Pons (tissue), 1 donor: ENCODE measurements around the gene KLC1.
"Not testable (repeated sequence)": the region's sequence is repeated elsewhere in the genome, so short reads cannot be mapped to it uniquely, and the experiment has no call there.

Experiments
- DNase-seq: peaks from one replicate; pipeline ENCODE4 v3.0.0-alpha.2; 2016; ENCODE audit warnings: low spot score

The KLC1 gene

DNA sequence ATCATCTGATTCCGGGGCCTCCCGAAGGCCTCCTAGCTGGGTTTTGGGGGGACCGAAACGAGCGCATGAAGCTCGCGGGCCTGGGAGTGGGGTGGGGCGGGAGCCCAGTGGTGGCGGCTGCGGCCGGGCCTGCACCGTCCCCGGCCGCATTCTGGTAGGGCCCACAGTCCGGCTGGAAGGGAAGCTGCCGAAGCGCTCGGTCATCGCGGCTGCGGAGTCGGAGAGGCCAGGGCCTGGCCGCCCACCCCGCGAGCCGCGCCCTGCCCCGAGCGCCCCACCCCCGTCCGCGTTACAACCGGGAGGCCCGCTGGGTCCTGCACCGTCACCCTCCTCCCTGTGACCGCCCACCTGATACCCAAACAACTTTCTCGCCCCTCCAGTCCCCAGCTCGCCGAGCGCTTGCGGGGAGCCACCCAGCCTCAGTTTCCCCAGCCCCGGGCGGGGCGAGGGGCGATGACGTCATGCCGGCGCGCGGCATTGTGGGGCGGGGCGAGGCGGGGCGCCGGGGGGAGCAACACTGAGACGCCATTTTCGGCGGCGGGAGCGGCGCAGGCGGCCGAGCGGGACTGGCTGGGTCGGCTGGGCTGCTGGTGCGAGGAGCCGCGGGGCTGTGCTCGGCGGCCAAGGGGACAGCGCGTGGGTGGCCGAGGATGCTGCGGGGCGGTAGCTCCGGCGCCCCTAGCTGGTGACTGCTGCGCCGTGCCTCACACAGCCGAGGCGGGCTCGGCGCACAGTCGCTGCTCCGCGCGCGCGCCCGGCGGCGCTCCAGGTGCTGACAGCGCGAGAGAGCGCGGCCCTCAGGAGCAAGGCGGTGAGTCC lies at the start of gene KLC1:
TSS of gene KLC1 (plus strand) at position 528 of the 819 bp plus-strand sequence. CDS start 25,354 bp downstream, outside the sequence.
- DNase-seq: peak; percentile 59

DNA sequence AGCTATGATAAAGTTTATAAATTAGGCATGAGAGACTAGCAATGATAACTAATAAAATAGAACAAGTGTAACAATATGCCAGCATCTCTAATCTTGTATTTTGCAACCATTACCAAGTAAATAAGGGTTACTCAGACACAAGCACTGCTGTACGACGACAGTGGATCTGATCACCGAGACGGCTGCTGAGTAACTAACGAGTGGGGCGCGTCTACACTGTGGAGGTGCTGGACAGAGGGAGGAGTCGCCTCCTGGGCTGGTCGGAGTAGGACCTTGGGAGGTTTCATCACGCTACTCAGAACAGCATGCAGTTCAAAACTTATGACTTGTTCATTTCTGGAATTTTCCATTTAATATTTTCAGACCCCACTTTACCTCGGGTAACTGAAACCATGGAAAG lies 47.8 kb upstream of the KLC1 start:
- no peak for DNase-seq

DNA sequence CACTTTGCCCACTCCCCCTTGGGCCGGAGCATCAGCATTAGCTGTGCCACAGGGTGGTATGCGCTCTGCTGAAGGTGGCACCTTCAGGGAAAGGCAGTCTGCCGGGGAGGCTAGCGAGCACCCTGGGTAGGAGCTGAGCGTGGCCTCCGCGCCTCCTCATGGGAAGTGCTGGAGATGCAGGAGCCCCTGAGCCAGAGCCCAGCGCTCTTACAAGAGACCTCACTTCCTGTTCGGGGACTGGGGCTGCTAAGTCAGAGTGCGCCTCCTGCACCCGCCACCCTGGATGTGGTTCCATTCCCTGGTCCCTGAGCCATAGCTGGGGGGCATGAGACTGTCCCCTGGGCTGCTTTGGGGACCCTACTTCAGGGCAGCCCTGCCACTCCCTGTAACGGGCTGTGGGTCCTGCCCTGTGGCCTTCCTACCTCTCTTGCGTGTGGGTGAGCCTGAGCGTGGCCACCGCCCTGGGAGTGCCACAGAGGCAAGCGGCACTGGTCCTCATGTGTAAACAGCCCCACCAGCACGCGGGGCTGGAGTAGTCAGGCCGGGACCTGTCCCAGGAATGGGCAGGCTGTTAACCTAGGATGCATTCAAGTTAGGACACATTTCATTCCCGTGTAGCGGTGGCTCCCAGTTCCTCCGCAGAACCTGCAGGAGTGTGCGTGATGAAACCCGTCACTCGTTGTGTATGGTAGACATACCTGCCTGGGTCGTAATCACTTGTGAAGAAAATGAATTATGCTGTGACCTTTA lies 46.9 kb upstream of the KLC1 start:
- DNase-seq: no peak

DNA sequence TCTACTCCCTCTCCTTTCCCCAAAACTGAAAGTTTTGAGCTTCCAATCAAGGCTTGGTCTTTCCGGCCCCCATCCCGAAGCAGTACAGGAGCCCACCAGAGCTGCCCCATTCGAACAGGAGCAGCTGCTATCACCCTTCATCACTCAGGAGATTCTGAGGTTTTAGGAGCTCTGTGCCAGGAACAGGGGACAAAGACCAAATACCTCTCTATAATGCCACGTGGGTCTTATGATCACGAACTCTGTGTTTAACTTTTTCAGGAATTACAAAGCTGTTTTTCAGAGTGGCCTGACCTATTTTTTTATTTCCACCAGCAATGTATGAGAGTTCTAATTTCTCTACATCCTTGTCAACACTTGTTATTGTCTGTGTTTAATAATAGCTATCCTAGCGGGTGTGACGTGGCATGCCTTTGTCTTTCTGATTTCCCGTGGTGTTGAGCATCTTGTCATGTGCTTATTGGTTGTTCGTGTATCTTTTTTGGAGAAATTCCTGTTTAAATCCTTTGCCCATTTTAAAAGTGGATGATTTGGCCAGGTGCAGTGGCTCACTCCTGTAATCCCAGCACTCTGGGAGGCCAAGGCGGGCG lies 44.6 kb upstream of the KLC1 start:
- DNase-seq: no peak

DNA sequence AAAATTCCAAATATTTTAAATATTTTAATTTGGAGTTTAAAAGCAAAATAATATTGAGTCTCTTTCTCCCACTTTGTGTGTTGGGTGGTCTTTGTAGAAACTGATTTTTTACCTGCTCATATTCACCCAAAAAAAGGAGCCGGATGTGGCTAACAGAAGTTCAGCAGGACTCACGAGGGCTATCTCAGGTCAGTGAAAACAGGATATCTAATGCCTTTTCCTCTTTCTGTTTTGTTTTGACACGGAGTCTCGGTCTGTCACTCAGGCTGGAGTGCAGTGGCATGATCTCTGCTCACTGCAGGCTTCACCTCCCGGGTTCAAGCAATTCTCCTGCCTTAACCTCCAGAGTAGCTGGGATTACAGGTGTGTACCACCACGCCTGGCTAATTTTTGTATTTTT lies 35.4 kb upstream of the KLC1 start:
- peak; percentile 69 for DNase-seq

DNA sequence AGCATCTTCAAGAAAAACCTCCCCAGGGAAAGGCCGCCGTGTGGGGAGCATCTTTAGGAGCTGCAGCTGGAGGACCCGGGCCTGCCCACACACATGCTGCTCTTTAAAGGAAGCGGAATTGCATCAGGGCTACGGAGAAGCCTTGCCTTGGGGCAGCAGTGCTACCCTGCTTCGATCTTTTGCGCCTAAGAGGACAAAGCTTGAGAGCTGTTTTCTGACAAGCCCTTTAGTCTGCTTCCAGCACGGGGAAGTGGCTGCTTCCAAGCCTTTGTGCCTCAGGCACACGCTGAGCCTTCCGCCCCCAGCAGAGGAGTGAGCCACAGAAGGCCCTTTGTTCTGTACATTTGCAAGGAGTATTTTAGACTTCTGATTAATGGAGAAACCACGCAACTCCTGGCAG lies 34.7 kb upstream of the KLC1 start:
- DNase-seq: peak; percentile 93

DNA sequence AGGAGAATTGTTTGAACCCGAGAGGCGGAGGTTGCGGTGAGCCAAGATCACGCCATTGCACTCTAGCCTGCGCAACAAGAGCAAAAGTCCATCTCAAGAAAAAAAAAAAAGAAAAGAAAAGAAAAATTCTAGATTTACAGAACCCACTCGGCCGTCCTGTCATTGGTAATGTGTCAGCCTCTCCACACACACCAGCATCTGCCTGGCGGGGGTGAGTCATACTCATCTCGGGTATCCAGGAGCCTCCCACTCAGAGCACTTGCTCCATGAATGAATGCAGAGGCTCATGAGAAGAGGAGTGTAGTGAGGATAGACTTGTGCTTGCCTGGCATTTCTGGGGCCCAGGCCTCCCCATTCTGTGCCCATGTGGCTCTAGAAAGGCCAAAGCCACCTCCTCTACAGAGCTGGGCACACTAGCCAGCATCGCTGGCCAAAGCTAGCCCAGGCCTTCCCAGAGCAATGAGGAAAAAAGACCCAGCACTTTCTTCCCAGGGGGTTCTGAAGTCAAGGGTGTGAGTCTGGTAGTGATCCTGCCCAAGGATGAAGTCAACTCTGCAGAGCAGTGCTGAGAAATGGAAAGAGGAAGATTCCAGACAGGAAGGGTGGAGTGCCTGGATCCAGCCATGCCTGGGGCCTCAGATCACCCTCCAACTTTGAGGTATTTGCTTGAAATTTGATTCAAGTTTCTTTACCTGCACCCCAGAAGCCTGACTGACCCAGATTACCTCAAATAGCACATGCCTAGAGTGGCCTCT lies 31.2 kb upstream of the KLC1 start:
- DNase-seq: no peak

DNA sequence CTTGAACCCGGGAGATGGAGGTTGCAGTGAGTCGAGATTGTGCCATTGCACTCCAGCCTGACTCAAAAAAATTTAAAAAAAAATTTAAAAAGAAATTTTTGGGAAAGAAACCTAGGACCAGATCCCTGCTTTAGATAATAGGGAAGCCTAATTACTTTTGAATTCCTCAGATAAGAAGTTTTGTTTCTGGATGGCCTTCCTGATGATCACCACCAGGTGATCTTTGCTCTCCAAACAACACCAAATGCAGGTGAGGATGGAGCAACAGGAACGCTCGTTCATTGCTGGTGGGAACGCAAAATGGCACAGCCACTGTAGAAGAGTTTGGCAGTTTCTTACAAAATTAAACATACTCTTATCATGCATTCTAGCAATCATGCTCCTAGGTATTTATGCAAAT lies 28.5 kb upstream of the KLC1 start:
- no peak for DNase-seq

DNA sequence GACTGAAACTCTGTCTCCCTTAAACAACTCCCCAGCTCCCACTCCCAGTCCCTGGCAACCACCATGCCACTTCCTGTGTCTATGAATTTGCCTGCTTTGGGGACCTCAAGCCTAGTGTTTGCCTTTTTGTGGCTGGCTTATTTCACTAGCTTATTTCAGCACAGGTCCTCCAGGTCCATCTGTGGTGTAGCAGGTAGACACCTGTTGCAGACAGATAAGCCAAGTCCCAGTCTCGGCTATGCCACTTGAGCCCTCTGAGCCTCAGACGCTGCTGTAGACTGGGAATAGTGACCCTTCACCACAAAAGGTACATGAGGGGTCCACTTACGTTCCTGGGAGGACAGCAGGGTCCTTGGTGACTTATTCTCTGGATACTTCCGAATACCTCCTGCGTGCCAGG lies 24.4 kb upstream of the KLC1 start:
- no peak for DNase-seq

DNA sequence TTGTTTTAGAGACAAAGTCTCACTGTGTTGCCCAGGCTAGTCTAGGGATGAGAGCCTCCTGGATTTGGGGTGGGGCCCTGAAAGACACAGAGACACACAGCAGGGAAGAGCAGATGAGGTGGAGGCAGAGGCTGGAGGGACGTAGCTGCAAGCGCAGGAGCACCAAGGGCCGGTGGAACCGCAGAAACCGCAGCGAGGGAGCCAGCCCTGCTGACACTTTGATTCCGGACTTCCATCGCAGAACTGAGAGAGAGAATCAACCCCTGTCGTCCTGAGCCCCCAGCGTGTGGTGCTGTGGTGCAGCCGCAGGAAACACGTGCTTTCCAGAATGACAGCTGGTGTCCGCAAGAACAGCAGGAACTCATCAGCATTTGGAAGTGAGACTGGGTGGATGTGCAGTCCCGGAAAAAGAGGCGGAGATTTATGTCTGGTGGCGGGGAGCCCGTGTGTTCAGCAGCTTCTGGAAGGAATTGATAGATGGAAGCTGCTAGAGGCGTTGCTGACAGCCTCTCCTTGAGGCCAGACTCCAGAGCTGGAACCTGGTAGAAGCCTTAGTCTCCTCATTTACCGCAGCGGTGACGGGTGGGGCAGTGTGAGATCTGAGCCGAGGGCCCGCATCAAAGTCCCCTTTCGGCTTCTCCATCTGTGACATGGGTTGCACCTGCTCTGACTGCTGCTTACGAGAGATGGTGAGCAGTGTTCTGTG lies 21.9 kb upstream of the KLC1 start:
- peak; percentile 89 for DNase-seq

DNA sequence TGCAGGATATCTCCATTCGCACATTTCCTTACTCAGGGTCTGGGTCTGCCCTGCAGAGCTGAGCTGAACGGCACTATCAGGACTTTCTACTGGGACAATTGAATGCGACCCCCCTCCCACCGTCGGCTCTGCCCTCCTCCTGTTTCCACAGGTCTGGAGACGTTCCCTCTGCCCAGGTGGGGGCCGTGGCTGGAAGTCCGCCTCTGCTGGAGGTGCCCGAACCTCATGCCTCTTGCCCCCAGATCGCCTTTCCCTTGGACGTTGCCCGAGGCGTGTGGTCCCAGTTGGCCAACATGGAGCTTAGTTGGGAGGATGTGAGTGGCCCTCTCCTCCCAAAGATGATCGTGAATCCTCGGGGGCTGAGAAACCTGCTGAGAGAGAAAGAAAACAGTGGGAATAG lies 21.2 kb upstream of the KLC1 start:
- no peak for DNase-seq

DNA sequence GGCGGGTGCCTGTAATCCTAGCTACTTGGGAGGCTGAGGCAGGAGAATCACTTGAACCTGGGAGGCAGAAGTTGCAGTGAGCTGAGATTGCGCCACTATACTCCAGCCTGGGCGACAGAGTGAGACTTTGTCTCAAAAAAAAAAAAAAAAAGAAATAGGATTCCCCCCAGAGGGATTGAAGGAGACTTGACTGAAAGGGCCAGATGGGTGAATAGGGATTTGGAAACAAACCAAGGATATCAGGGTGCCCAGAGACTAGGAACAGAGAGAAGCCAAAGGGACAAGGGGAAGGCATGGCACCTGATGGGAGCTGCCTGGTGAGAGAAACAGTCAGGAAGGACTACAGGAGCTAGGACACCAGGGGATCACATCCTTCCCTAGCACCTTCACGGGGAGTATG lies 19.9 kb upstream of the KLC1 start:
- not testable (repeated sequence) for DNase-seq

DNA sequence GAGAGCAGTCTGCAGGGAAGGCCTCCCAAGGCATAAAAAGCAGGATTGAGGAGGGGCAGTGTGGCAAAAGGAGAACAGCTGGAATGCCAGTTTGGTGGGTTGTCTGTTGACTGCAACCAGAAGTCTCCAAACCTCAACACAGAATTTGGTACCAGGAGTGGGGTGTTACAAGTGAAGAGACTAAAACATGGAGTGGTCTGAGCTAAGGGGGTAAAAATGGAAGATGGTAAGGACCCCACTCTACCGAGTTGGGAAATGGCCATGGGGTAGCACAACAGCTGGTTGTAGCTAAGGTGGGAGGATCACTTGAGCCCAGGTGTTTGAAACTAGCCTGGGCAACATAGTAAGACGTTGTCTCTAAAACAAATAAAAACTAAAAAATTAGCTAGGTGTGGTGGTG lies 17.8 kb upstream of the KLC1 start:
- no peak for DNase-seq

DNA sequence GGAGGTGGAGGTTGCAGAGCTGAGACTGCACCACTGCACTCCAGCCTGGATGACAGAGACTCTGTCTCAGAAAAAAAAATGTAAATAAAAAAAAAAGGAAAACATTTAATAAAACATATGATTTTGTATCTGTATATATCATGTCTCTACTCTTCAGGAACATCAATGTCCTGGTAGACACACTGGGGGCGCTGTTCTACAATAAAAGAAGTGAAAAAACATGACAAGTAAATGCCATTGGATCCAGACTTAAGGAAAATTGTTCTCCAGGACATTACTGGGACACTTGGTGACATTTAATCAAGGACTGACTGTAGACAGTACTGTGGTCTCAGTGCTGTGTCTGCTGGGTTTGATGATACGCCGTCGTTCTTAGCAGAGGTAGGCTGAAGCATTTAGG lies 15.5 kb upstream of the KLC1 start:
- DNase-seq: no peak

DNA sequence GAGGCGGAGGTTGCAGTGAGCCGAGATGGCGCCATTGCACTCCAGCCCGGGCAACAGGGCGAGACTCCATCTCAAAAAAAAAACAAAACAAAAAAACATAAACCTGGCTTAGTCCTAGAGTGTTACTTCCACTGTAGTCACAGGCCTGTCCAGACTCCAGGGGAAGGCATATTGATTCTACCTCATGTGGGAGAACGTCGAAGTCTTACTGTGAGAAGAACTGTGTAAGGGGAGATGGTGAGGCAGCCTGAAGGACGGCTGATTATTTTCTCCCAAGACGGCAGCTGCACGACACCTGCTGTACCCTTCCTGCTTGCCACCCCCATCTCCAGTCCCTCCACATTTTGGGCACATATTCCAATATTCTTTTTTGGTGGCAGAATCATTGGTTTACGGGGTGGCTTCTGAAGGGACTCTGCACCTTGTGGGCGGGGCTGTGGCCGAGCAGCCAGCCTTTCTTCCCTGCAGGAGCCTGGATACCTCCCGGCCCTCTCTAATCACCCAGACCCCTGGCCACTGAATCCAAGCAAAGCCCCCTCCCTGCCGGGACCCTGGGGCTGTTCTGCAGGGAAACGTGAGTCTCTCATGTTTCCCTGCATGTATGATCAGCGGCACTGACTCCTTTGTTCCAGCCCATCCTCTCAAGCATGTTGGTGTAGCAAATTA lies 12.2 kb upstream of the KLC1 start:
- DNase-seq: no peak

DNA sequence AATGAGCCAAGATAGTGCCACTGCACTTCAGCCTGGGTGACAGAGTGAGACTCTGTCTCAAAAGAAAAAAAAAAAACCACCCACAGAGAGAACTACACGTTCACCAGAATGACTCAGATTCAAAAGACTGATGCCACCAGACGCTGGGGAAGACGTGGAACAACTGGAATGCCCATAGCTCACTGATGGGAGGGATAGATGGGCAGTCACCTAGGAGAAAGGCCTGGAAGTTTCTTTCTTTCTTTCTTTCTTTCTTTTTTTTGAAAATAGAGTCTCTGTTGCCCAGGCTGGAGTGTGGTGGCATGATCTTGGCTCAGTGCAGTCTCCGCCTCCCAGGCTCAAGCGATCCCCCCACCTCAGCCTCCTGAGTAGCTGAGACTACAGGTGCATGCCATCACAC lies 10.0 kb upstream of the KLC1 start:
- no peak for DNase-seq

DNA sequence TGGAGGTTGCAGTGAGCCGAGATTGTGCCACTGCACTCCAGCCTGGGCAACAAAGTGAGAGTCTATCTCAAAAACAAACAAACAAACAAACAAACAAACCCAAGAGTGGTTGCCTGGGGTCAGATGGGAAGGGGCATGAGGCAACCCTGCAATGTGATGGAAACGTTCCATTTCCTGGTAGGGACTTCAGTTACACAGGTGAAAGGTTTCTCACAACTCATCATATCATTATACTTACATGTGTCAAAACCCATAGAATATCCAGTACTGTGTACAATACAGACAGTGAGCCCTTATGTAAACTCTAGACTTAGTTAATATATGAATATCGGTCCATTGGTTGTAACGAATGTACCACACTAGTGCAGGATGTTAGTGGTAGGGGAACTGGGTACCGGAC lies 7.2 kb upstream of the KLC1 start:
- DNase-seq: no peak

DNA sequence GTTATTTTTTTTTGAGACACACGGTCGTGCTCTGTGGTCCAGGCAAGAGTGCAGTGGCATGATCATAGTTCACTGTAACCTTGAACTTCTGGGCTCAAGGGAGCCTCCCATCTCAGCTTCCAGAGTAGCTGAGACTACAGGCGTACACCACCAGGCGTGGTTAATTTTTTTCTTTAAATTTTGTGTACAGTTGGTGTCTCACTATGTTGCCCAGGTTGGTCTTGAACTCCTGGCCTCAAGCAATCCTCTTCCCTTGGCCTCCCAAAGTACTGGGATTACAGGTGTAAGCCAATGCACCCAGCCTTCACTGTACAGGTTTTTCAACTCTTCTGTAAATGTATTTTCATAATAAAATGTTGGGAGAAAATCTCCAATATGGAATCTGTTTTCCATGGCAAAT lies 5.7 kb upstream of the KLC1 start:
- DNase-seq: no peak

DNA sequence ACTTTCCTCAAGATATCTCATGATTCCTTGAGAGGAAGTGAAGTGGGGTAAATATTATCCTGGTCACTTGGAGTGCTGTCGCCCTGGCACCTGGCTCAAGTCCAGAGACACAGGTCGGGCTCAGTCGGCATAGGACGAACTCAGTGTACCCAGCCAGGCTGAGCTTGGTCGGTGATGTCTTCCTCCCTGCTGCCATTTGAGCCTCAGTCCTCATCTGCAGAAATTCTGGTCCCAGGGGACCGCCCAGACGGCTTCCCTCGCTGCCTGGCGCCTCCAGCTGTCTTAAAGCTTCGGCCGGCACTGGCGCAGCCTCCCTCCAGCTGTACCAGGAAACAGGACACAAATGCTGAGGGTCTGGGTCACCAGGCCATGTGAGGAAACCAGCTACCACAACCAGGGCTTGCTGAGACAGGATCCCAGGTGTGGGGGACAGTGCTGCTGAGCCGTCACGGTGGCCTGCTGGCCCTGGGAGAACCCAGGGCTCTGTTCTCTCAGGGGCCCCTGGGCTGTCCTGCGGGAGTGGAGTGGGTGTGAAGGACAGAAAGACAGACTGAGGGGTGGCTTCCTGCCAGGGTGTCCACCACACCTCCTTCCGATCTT lies 5.0 kb upstream of the KLC1 start:
- DNase-seq: no peak

DNA sequence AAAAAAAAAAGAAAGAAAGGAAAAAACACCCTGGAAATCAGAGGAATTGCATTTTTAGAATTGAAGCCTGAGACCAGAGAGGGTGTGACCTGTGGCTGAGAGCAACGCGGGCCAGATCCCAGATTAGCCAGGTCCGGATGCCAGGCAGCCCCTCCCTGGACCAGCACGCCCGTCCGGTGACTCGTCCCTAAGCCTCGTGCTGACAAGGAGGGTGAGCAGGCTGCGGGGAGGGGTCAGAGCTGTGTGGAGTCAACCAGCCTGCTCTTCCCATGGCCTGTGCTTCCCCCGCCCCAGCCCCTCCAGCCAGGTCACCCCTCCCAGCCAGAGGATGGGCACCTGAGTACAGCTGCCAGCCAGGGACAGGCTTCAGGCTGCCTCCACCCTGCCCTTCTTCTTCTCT lies 4.2 kb upstream of the KLC1 start:
- DNase-seq: no peak
